H1 (cell line): ENCODE results near the gene CRBN. TPM values are rescaled to one million over a fixed set of nuclear protein-coding genes. Genes with fewer than 3 reads are reported as not detected.

Source experiments
- CTCF ChIA-PET: fragments of 300-600 bp; sonication (Branson Sonifier 250); formaldehyde crosslinking; loops from one replicate; lab custom pipeline; 2021; ENCODE audit not compliant: partially characterized antibody; lab: Charles Lee
- POLR2A ChIA-PET: fragments of 300-600 bp; sonication (Branson Sonifier 250); formaldehyde crosslinking; loops from one replicate; lab custom pipeline; 2021; ENCODE audit warnings: inconsistent platforms; ENCODE audit not compliant: partially characterized antibody; lab: Charles Lee
- DNase-seq, 2 experiments: peaks; one replicate each; pipeline versions ENCODE4 v3.0.0 to v3.0.0-alpha.2; 2010 to 2022; ENCODE audit warnings: low spot score in 2 of 2, low read depth in 1 of 2, mixed read lengths in 1 of 2
- FAIRE-seq: peaks from 2 replicates; lab custom pipeline; 2011; peaks lifted over from hg19 to GRCh38; lab: Jason Lieb, UNC
- H2AFZ ChIP-seq: 2 replicates; pipeline ENCODE4 v1.8.1; 2012; ENCODE audit warnings: low read length, inconsistent platforms
- H2AK5ac ChIP-seq: 2 replicates; pipeline ENCODE4 v1.6.1; 2013; ENCODE audit warnings: low read depth, low read length
- H2BK120ac ChIP-seq: replicated peaks from 2 replicates; pipeline ENCODE3; 2013; ENCODE audit warnings: low read depth, low read length, inconsistent platforms
- H2BK12ac ChIP-seq: 2 replicates; pipeline ENCODE4 v1.6.1; 2013; ENCODE audit warnings: low read depth, low read length
- H2BK15ac ChIP-seq: 2 replicates; pipeline ENCODE4 v1.6.1; 2013; ENCODE audit warnings: low read length
- H2BK20ac ChIP-seq: 2 replicates; pipeline ENCODE4 v1.6.1; 2013; ENCODE audit warnings: low read length
- H2BK5ac ChIP-seq: 2 replicates; pipeline ENCODE4 v1.6.1; 2013; ENCODE audit warnings: low read depth, low read length
- H3K14ac ChIP-seq: 2 replicates; pipeline ENCODE4 v1.6.1; 2013; ENCODE audit warnings: inconsistent platforms; ENCODE audit not compliant: insufficient read length
- H3K18ac ChIP-seq: 2 replicates; pipeline ENCODE4 v1.6.1; 2013; ENCODE audit warnings: low read length; ENCODE audit errors: extremely low read depth
- H3K23ac ChIP-seq: 2 replicates; pipeline ENCODE4 v1.6.1; 2013; ENCODE audit warnings: inconsistent platforms; ENCODE audit not compliant: insufficient read length
- H3K23me2 ChIP-seq: 2 replicates; pipeline ENCODE4 v1.6.1; 2013; ENCODE audit warnings: low read depth, low read length
- H3K27ac ChIP-seq: 2 replicates; pipeline ENCODE4 v1.6.1; 2011; ENCODE audit warnings: low read depth, low read length, inconsistent platforms
- H3K27me3 ChIP-seq, 4 experiments: replicated peaks in 1 of 4; 1 replicate in 1 of 4; 2 replicates in 3 of 4; pipeline versions ENCODE4 v1.6.1 to v1.8.1; 2011 to 2013; ENCODE audit warnings: low read length in 3 of 4, mild to moderate bottlenecking in 3 of 4, inconsistent platforms in 2 of 4, mixed read lengths in 2 of 4, moderate library complexity in 1 of 4; ENCODE audit not compliant: control insufficient read depth in 3 of 4, insufficient read depth in 3 of 4; ENCODE audit errors: extremely low read depth in 1 of 4
- H3K36me3 ChIP-seq, 4 experiments: 2 replicates each; pipeline versions ENCODE4 v1.6.1 to v1.8.1; 2011 to 2013; ENCODE audit warnings: mild to moderate bottlenecking in 4 of 4, low read length in 3 of 4, moderate library complexity in 2 of 4, control low read depth in 1 of 4, inconsistent platforms in 1 of 4; ENCODE audit not compliant: insufficient read depth in 4 of 4, control insufficient read depth in 2 of 4
- H3K4ac ChIP-seq: replicated peaks from 2 replicates; pipeline ENCODE3; 2013; ENCODE audit warnings: low read length, low read depth, mixed read lengths, inconsistent platforms; ENCODE audit not compliant: insufficient read length
- H3K4me1 ChIP-seq, 4 experiments: replicated peaks in 1 of 4; 1 replicate in 1 of 4; 2 replicates in 3 of 4; pipeline versions ENCODE4 v1.6.1 to v1.8.1; 2011 to 2013; ENCODE audit warnings: low read length in 3 of 4, inconsistent platforms in 2 of 4, mixed read lengths in 1 of 4; ENCODE audit not compliant: insufficient read depth in 4 of 4, control insufficient read depth in 3 of 4
- H3K4me2 ChIP-seq, 2 experiments: 2 replicates each; pipeline versions ENCODE4 v1.6.1 to v1.8.1; 2011 to 2013; ENCODE audit warnings: low read depth in 2 of 2, low read length in 2 of 2, control low read depth in 1 of 2, inconsistent platforms in 1 of 2, mild to moderate bottlenecking in 1 of 2; ENCODE audit not compliant: insufficient read depth in 1 of 2
- H3K4me3 ChIP-seq, 4 experiments: fragments of 200-600, 300-600 bp in 1 of 4; sonication (generic), shearing (Covaris generic), sonication (Bioruptor Twin) in 1 of 4; 2 replicates each; pipeline versions ENCODE4 v1.5.1 to v1.8.1; 2011 to 2016; ENCODE audit warnings: low read length in 4 of 4, low read depth in 3 of 4, control low read depth in 2 of 4, inconsistent platforms in 2 of 4, mild to moderate bottlenecking in 2 of 4, mixed read lengths in 1 of 4, moderate library complexity in 1 of 4; ENCODE audit not compliant: insufficient read depth in 2 of 4; ENCODE audit errors: extremely low read depth in 1 of 4
- H3K56ac ChIP-seq: replicated peaks from 2 replicates; pipeline ENCODE3; 2013; ENCODE audit warnings: low read depth, mild to moderate bottlenecking, mixed read lengths, low read length, inconsistent platforms; ENCODE audit not compliant: insufficient read length
- H3K79me1 ChIP-seq: 2 replicates; pipeline ENCODE4 v1.6.1; 2013; ENCODE audit warnings: low read depth, low read length, control low read depth
- H3K79me2 ChIP-seq, 2 experiments: 2 replicates each; pipeline versions ENCODE4 v1.6.1 to v1.8.1; 2012 to 2013; ENCODE audit warnings: low read length in 2 of 2, mild to moderate bottlenecking in 2 of 2, inconsistent platforms in 1 of 2; ENCODE audit not compliant: insufficient read depth in 2 of 2, control insufficient read depth in 1 of 2
- H3K9ac ChIP-seq, 4 experiments: replicated peaks in 1 of 4; 1 replicate in 1 of 4; 2 replicates in 3 of 4; pipeline versions ENCODE4 v1.6.1 to v1.8.1; 2011 to 2013; ENCODE audit warnings: low read depth in 3 of 4, low read length in 3 of 4, control low read depth in 2 of 4, mild to moderate bottlenecking in 2 of 4, moderate library complexity in 2 of 4, inconsistent platforms in 1 of 4; ENCODE audit errors: extremely low read depth in 1 of 4
- H3K9me3 ChIP-seq, 2 experiments: 2 replicates each; pipeline versions ENCODE4 v1.6.1 to v1.8.1; 2012 to 2013; ENCODE audit warnings: mild to moderate bottlenecking in 2 of 2, moderate library complexity in 2 of 2, control low read depth in 1 of 2, inconsistent platforms in 1 of 2, low read depth in 1 of 2, low read length in 1 of 2, mixed read lengths in 1 of 2; ENCODE audit not compliant: insufficient read depth in 2 of 2
- H4K20me1 ChIP-seq, 2 experiments: replicated peaks in 1 of 2; 2 replicates each; pipeline versions ENCODE3 to v1.8.1; 2011 to 2013; ENCODE audit warnings: inconsistent platforms in 2 of 2, low read length in 2 of 2, mild to moderate bottlenecking in 1 of 2; ENCODE audit not compliant: insufficient read depth in 2 of 2, control insufficient read depth in 1 of 2
- H4K5ac ChIP-seq: 2 replicates; pipeline ENCODE4 v1.6.1; 2013; ENCODE audit warnings: low read length, low read depth, mixed read lengths, inconsistent platforms; ENCODE audit not compliant: insufficient read length
- H4K8ac ChIP-seq: 2 replicates; pipeline ENCODE4 v1.8.0; 2013; ENCODE audit warnings: mild to moderate bottlenecking, moderate library complexity, low read length, inconsistent platforms; ENCODE audit not compliant: insufficient read depth; ENCODE audit errors: extremely low read depth
- H4K91ac ChIP-seq: replicated peaks from 2 replicates; pipeline ENCODE3; 2013; ENCODE audit warnings: low read length, mixed read lengths, inconsistent platforms; ENCODE audit not compliant: insufficient read length
- ASH2L ChIP-seq: fragments of 200-600, 300-600 bp; sonication (generic); IDR thresholded peaks from one replicate; pipeline ENCODE4 v1.7.1; 2017; ENCODE audit warnings: low read length
- BACH1 ChIP-seq: IDR thresholded peaks from 2 replicates; pipeline ENCODE4 v1.6.1; 2012; ENCODE audit warnings: low read length, improper control_type of control experiment
- BRCA1 ChIP-seq: IDR thresholded peaks from 2 replicates; pipeline ENCODE4 v1.6.1; 2012; ENCODE audit warnings: low read depth, low read length, improper control_type of control experiment
- CBX5 ChIP-seq: fragments of 300-800, 300-1000 bp; sonication (generic); IDR thresholded peaks from 2 replicates; pipeline ENCODE4 v1.7.1; 2016; ENCODE audit warnings: antibody characterized with exemption, low read length, low read depth
- CHD1 ChIP-seq: IDR thresholded peaks from 2 replicates; pipeline ENCODE4 v1.6.1; 2012; ENCODE audit warnings: low read depth, low read length, improper control_type of control experiment
- CHD2 ChIP-seq: IDR thresholded peaks from 2 replicates; pipeline ENCODE4 v1.6.1; 2012; ENCODE audit warnings: low read length, improper control_type of control experiment
- KDM4A ChIP-seq: IDR thresholded peaks from one replicate; pipeline ENCODE4 v1.7.1; 2012; ENCODE audit warnings: low read depth, mild to moderate bottlenecking, moderate library complexity, low read length, inconsistent platforms; ENCODE audit not compliant: severe bottlenecking
- POLR2A ChIP-seq, 2 experiments: IDR thresholded peaks; 1 replicate in 1 of 2; 2 replicates in 1 of 2; pipeline ENCODE4 v1.6.1; 2011; ENCODE audit warnings: low read depth in 2 of 2, low read length in 2 of 2, mild to moderate bottlenecking in 2 of 2; ENCODE audit errors: control extremely low read depth in 1 of 2
- POLR2AphosphoS5 ChIP-seq: IDR thresholded peaks from 2 replicates; pipeline ENCODE4 v1.6.1; 2011; ENCODE audit warnings: low read depth, low read length
- SIN3A ChIP-seq, 2 experiments: IDR thresholded peaks in 1 of 2; conservative IDR thresholded peaks in 1 of 2; 2 replicates each; pipeline ENCODE4 v1.6.1; 2011 to 2012; ENCODE audit warnings: low read length in 2 of 2, improper control_type of control experiment in 1 of 2, low read depth in 1 of 2, mild to moderate bottlenecking in 1 of 2
- SIX5 ChIP-seq: IDR thresholded peaks from 2 replicates; pipeline ENCODE4 v1.6.1; 2011; ENCODE audit warnings: mild to moderate bottlenecking, low read depth, low read length
- SP2 ChIP-seq: IDR thresholded peaks from 2 replicates; pipeline ENCODE4 v1.6.1; 2012; ENCODE audit warnings: mild to moderate bottlenecking, low read length, inconsistent platforms
- SRF ChIP-seq: IDR thresholded peaks from 2 replicates; pipeline ENCODE4 v1.6.1; 2011; ENCODE audit warnings: mild to moderate bottlenecking, low read depth, low read length, moderate library complexity
- TAF1 ChIP-seq: IDR thresholded peaks from 2 replicates; pipeline ENCODE4 v1.6.1; 2011; ENCODE audit warnings: mild to moderate bottlenecking, low read depth, low read length
- ZNF274 ChIP-seq: IDR thresholded peaks from 2 replicates; pipeline ENCODE4 v1.7.0; 2012; ENCODE audit warnings: low read length, borderline replicate concordance; ENCODE audit errors: extremely low read depth
- WGBS, 2 experiments: shearing (Covaris generic) in 1 of 2; methylation state at CpG; one replicate each; pipeline versions ENCODE4 v1.1.6 to v1.1.7; 2013 to 2015; ENCODE audit warnings: low lambda C conversion rate in 2 of 2, mixed read lengths in 2 of 2, inconsistent platforms in 1 of 2, low coverage in 1 of 2, missing lambda C conversion rate in 1 of 2; ENCODE audit not compliant: insufficient replicate concordance in 2 of 2, insufficient coverage in 1 of 2, insufficient read length in 1 of 2; ENCODE audit errors: extremely low coverage in 1 of 2, missing lambda C conversion rate in 1 of 2; 5-methylcytosine and 5-hydroxymethylcytosine counted together
- polyA plus RNA-seq, 7 experiments: library from polyadenylated mRNA; depleted of rRNA in 3 of 7; stranded (reverse) in 5 of 7; unstranded in 2 of 7; fragments of >200 nt in 5 of 7; fragments of 200-250 nt in 2 of 7; gene quantifications; 1 replicate in 5 of 7; 2 replicates in 1 of 7; 4 replicates in 1 of 7; pipeline versions ENCODE4 v1.2.1 to v1.2.3, GENCODE V29; 2011 to 2013; ENCODE audit warnings: missing spikeins in 2 of 7, mixed read lengths in 2 of 7
- total RNA-seq: library from RNA; stranded (reverse); fragmentation: NEBNext Ultra II Directional; extraction: Animal tissue kit (Norgen Biotek cat#: 25700); gene quantifications from 2 replicates; pipeline ENCODE4 v1.2.1, GENCODE V29; 2021
- TF ChIP-seq, protein P1 (sequence below): IDR thresholded peaks from 2 replicates; pipeline ENCODE4 v1.6.1; 2012; ENCODE audit warnings: inconsistent platforms

The CRBN gene
- total and polyA plus RNA-seq, 2 of the 8 experiments (the other 6 are each of a cell fraction or from before 2014, with no cell fraction given) = 13.4 to 30.3 TPM

DNA sequence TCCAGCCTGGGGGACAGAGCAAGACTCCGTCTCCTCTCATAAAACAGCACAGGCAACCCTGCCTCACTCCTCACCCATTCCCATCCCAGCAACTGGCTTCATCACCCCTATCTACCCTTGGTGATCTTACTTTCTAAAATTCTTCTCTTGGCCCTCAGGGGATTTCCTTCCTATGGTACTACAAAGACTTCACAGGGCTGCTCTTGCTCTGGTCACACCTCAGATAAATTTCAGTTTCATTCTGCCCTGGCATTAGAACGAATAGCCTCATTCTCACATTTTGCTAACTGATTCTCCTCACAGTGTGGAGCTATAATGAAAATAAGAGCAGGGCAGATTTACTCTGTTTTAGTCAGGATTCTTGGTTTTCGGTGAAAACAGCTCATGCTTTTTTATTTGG, 22.1 kb upstream of the CRBN start:
- no peak overlapping the region for H2BK20ac ChIP-seq
- no peak overlapping the region for H2BK5ac ChIP-seq
- no peak overlapping the region for H2BK12ac ChIP-seq
- H3K23ac ChIP-seq = no peak overlapping the region
- FAIRE-seq (no peak), DNase-seq (no peak)
- no peak overlapping the region for H3K4ac ChIP-seq
- H3K4me2 ChIP-seq = no peak overlapping the region
- ChIA-PET CTCF (interaction anchor here (0.6 to 4.6 kb wide), 23 partner anchors 9 to 1093 kb away, joined by 3 to 33 read pairs (median 4); no protein-coding TSS in a partner anchor), POLR2A (no interaction called here)
- H2AK5ac ChIP-seq = no peak overlapping the region
- no peaks in the 10 kb centered on the region; a peak in 1 of 7 replicates for H3K4me1 ChIP-seq
- H2AFZ ChIP-seq = no peak overlapping the region
- no peak overlapping the region for H2BK120ac ChIP-seq
- no peaks in the 10 kb centered on the region for H3K36me3 ChIP-seq
- no peak overlapping the region for H4K5ac ChIP-seq
- no peak overlapping the region for H4K8ac ChIP-seq
- H4K91ac ChIP-seq = no peak overlapping the region
- no peaks in the 10 kb centered on the region for H3K79me2 ChIP-seq
- H3K56ac ChIP-seq = no peak overlapping the region
- H3K9me3 ChIP-seq = 0 out of 4 replicates have a peak, but pooled peaks cover 0 to 2% of the 10 kb centered on the region in 2 experiments
- no peaks in the 10 kb centered on the region for H3K27me3 ChIP-seq
- no peak overlapping the region for H3K9ac ChIP-seq
- no peak overlapping the region for H3K18ac ChIP-seq
- no peak overlapping the region for H2BK15ac ChIP-seq
- no peaks in the 10 kb centered on the region for H3K23me2 ChIP-seq
- H3K14ac ChIP-seq = no peak overlapping the region
- H3K79me1 ChIP-seq = no peaks in the 10 kb centered on the region
- TF ChIP-seq, protein P1, sequence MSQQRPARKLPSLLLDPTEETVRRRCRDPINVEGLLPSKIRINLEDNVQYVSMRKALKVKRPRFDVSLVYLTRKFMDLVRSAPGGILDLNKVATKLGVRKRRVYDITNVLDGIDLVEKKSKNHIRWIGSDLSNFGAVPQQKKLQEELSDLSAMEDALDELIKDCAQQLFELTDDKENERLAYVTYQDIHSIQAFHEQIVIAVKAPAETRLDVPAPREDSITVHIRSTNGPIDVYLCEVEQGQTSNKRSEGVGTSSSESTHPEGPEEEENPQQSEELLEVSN = no peak
- TF ChIP-seq POLR2A (IDR thresholded peaks at IDR 0.05; ENCODE audit: control extremely low read depth in 1 of 2, low read depth in 2 of 2, low read length in 2 of 2) (no peak), BACH1 (no peak), SRF (no peak), ASH2L (no peak), SIN3A (conservative IDR thresholded peaks at IDR 0.05 in 1 of 2, IDR thresholded peaks at IDR 0.05 in 1 of 2; ENCODE audit: low read depth in 1 of 2, low read length in 2 of 2) (no peak), TAF1 (no peak), BRCA1 (no peak), SIX5 (no peak), CHD2 (no peak), CHD1 (no peak), KDM4A (no peak), SP2 (no peak), POLR2AphosphoS5 (no peak), ZNF274 (no peak), CBX5 (no peak)
- no peak overlapping the region for H3K4me3 ChIP-seq
- no peaks in the 10 kb centered on the region for H4K20me1 ChIP-seq
- H3K27ac ChIP-seq = no peak overlapping the region
- WGBS, 2 experiments = 95% methylated on average over 3 of the region's 3 CpGs; no CpG with 5 or more reads in 1 of the 2 experiments
